GM19438 (cell line): Measurements from ENCODE around the gene SLC35F5.
"Not testable (repeated sequence)": the region's sequence is repeated elsewhere in the genome, so short reads cannot be mapped to it uniquely, and the experiment has no call there.

Experiments used
- ATAC-seq: cut with Tn5 transposase; IDR thresholded peaks from one replicate; pipeline ENCODE4 v1.9.1; 2021; ENCODE audit warnings: low read depth; ENCODE audit not compliant: unreplicated experiment

Gene SLC35F5

GRCh38 chr2:113755835-113756354 lies 547 bp downstream of the SLC35F5 start:
- ATAC-seq, result peak; percentile 46

GRCh38 chr2:113755035-113755834 lies 1.2 kb downstream of the SLC35F5 start:
- peak; percentile 2 for ATAC-seq

GRCh38 chr2:113754160-113754559 lies 2.3 kb downstream of the SLC35F5 start:
- ATAC-seq, result no peak

GRCh38 chr2:113750385-113750784 lies 6.1 kb downstream of the SLC35F5 start:
- no peak for ATAC-seq

GRCh38 chr2:113741091-113741490 lies 15.4 kb downstream of the SLC35F5 start:
- no peak for ATAC-seq

- ATAC-seq, result no peak
Measured at GRCh38 chr2:113739849-113740248, 16.6 kb downstream of the SLC35F5 start.

- ATAC-seq, result no peak
Measured at GRCh38 chr2:113734185-113734584, 22.3 kb downstream of the SLC35F5 start.

- no peak for ATAC-seq
Measured at GRCh38 chr2:113724010-113724409, 32.4 kb downstream of the SLC35F5 start.

- ATAC-seq, result no peak
Measured at GRCh38 chr2:113723411-113723810, 33.0 kb downstream of the SLC35F5 start.

- ATAC-seq, result no peak
Measured at GRCh38 chr2:113720167-113720566, 36.3 kb downstream of the SLC35F5 start.

GRCh38 chr2:113716291-113716690 lies 40.2 kb downstream of the SLC35F5 start:
- ATAC-seq, result no peak

- no peak for ATAC-seq
Measured at GRCh38 chr2:113712941-113713340, 43.5 kb downstream of the SLC35F5 start.

GRCh38 chr2:113711851-113712250 lies 44.6 kb downstream of the SLC35F5 start:
- no peak for ATAC-seq

GRCh38 chr2:113709022-113709421 lies 47.4 kb downstream of the SLC35F5 start:
- ATAC-seq, result no peak

- ATAC-seq, result no peak
Measured at GRCh38 chr2:113707106-113707505, 49.3 kb downstream of the SLC35F5 start.

- no peak for ATAC-seq
Measured at GRCh38 chr2:113705982-113706523, 50.4 kb downstream of the SLC35F5 start.

- not testable (repeated sequence) for ATAC-seq
Measured at GRCh38 chr2:113704300-113704993, 52.0 kb downstream of the SLC35F5 start.

GRCh38 chr2:113703386-113704299 lies 52.8 kb downstream of the SLC35F5 start:
- ATAC-seq, result no peak

- peak; percentile 90 for ATAC-seq
Measured at GRCh38 chr2:113700186-113700841, 56.1 kb downstream of the SLC35F5 start.

- no peak for ATAC-seq
Measured at GRCh38 chr2:113698892-113699447, 57.5 kb downstream of the SLC35F5 start.
